H1 (cell line): ENCODE results near the gene HIBADH. TPM values are rescaled to one million over a fixed set of nuclear protein-coding genes. Genes with fewer than 3 reads are reported as not detected.
A peak's percentile ranks its signal among the peaks of the same experiment; 100 is the strongest.

Experiments
- CTCF ChIA-PET: fragments of 300-600 bp; sonication (Branson Sonifier 250); formaldehyde crosslinking; loops from one replicate; lab custom pipeline; 2021; ENCODE audit not compliant: partially characterized antibody; lab: Charles Lee
- POLR2A ChIA-PET: fragments of 300-600 bp; sonication (Branson Sonifier 250); formaldehyde crosslinking; loops from one replicate; lab custom pipeline; 2021; ENCODE audit warnings: inconsistent platforms; ENCODE audit not compliant: partially characterized antibody; lab: Charles Lee
- DNase-seq, 2 experiments: peaks; one replicate each; pipeline versions ENCODE4 v3.0.0 to v3.0.0-alpha.2; 2010 to 2022; ENCODE audit warnings: low spot score in 2 of 2, low read depth in 1 of 2, mixed read lengths in 1 of 2
- FAIRE-seq: peaks from 2 replicates; lab custom pipeline; 2011; peaks lifted over from hg19 to GRCh38; lab: Jason Lieb, UNC
- H2AFZ ChIP-seq: 2 replicates; pipeline ENCODE4 v1.8.1; 2012; ENCODE audit warnings: low read length, inconsistent platforms
- H2AK5ac ChIP-seq: 2 replicates; pipeline ENCODE4 v1.6.1; 2013; ENCODE audit warnings: low read depth, low read length
- H2BK120ac ChIP-seq: replicated peaks from 2 replicates; pipeline ENCODE3; 2013; ENCODE audit warnings: low read depth, low read length, inconsistent platforms
- H2BK12ac ChIP-seq: 2 replicates; pipeline ENCODE4 v1.6.1; 2013; ENCODE audit warnings: low read depth, low read length
- H2BK15ac ChIP-seq: 2 replicates; pipeline ENCODE4 v1.6.1; 2013; ENCODE audit warnings: low read length
- H2BK20ac ChIP-seq: 2 replicates; pipeline ENCODE4 v1.6.1; 2013; ENCODE audit warnings: low read length
- H2BK5ac ChIP-seq: 2 replicates; pipeline ENCODE4 v1.6.1; 2013; ENCODE audit warnings: low read depth, low read length
- H3K14ac ChIP-seq: 2 replicates; pipeline ENCODE4 v1.6.1; 2013; ENCODE audit warnings: inconsistent platforms; ENCODE audit not compliant: insufficient read length
- H3K18ac ChIP-seq: 2 replicates; pipeline ENCODE4 v1.6.1; 2013; ENCODE audit warnings: low read length; ENCODE audit errors: extremely low read depth
- H3K23ac ChIP-seq: 2 replicates; pipeline ENCODE4 v1.6.1; 2013; ENCODE audit warnings: inconsistent platforms; ENCODE audit not compliant: insufficient read length
- H3K23me2 ChIP-seq: 2 replicates; pipeline ENCODE4 v1.6.1; 2013; ENCODE audit warnings: low read depth, low read length
- H3K27ac ChIP-seq: 2 replicates; pipeline ENCODE4 v1.6.1; 2011; ENCODE audit warnings: low read depth, low read length, inconsistent platforms
- H3K27me3 ChIP-seq, 4 experiments: replicated peaks in 1 of 4; 1 replicate in 1 of 4; 2 replicates in 3 of 4; pipeline versions ENCODE4 v1.6.1 to v1.8.1; 2011 to 2013; ENCODE audit warnings: low read length in 3 of 4, mild to moderate bottlenecking in 3 of 4, inconsistent platforms in 2 of 4, mixed read lengths in 2 of 4, moderate library complexity in 1 of 4; ENCODE audit not compliant: control insufficient read depth in 3 of 4, insufficient read depth in 3 of 4; ENCODE audit errors: extremely low read depth in 1 of 4
- H3K36me3 ChIP-seq, 4 experiments: 2 replicates each; pipeline versions ENCODE4 v1.6.1 to v1.8.1; 2011 to 2013; ENCODE audit warnings: mild to moderate bottlenecking in 4 of 4, low read length in 3 of 4, moderate library complexity in 2 of 4, control low read depth in 1 of 4, inconsistent platforms in 1 of 4; ENCODE audit not compliant: insufficient read depth in 4 of 4, control insufficient read depth in 2 of 4
- H3K4ac ChIP-seq: replicated peaks from 2 replicates; pipeline ENCODE3; 2013; ENCODE audit warnings: low read length, low read depth, mixed read lengths, inconsistent platforms; ENCODE audit not compliant: insufficient read length
- H3K4me1 ChIP-seq, 4 experiments: replicated peaks in 1 of 4; 1 replicate in 1 of 4; 2 replicates in 3 of 4; pipeline versions ENCODE4 v1.6.1 to v1.8.1; 2011 to 2013; ENCODE audit warnings: low read length in 3 of 4, inconsistent platforms in 2 of 4, mixed read lengths in 1 of 4; ENCODE audit not compliant: insufficient read depth in 4 of 4, control insufficient read depth in 3 of 4
- H3K4me2 ChIP-seq, 2 experiments: 2 replicates each; pipeline versions ENCODE4 v1.6.1 to v1.8.1; 2011 to 2013; ENCODE audit warnings: low read depth in 2 of 2, low read length in 2 of 2, control low read depth in 1 of 2, inconsistent platforms in 1 of 2, mild to moderate bottlenecking in 1 of 2; ENCODE audit not compliant: insufficient read depth in 1 of 2
- H3K4me3 ChIP-seq, 4 experiments: fragments of 200-600, 300-600 bp in 1 of 4; sonication (generic), shearing (Covaris generic), sonication (Bioruptor Twin) in 1 of 4; 2 replicates each; pipeline versions ENCODE4 v1.5.1 to v1.8.1; 2011 to 2016; ENCODE audit warnings: low read length in 4 of 4, low read depth in 3 of 4, control low read depth in 2 of 4, inconsistent platforms in 2 of 4, mild to moderate bottlenecking in 2 of 4, mixed read lengths in 1 of 4, moderate library complexity in 1 of 4; ENCODE audit not compliant: insufficient read depth in 2 of 4; ENCODE audit errors: extremely low read depth in 1 of 4
- H3K56ac ChIP-seq: replicated peaks from 2 replicates; pipeline ENCODE3; 2013; ENCODE audit warnings: low read depth, mild to moderate bottlenecking, mixed read lengths, low read length, inconsistent platforms; ENCODE audit not compliant: insufficient read length
- H3K79me1 ChIP-seq: 2 replicates; pipeline ENCODE4 v1.6.1; 2013; ENCODE audit warnings: low read depth, low read length, control low read depth
- H3K79me2 ChIP-seq, 2 experiments: 2 replicates each; pipeline versions ENCODE4 v1.6.1 to v1.8.1; 2012 to 2013; ENCODE audit warnings: low read length in 2 of 2, mild to moderate bottlenecking in 2 of 2, inconsistent platforms in 1 of 2; ENCODE audit not compliant: insufficient read depth in 2 of 2, control insufficient read depth in 1 of 2
- H3K9ac ChIP-seq, 4 experiments: replicated peaks in 1 of 4; 1 replicate in 1 of 4; 2 replicates in 3 of 4; pipeline versions ENCODE4 v1.6.1 to v1.8.1; 2011 to 2013; ENCODE audit warnings: low read depth in 3 of 4, low read length in 3 of 4, control low read depth in 2 of 4, mild to moderate bottlenecking in 2 of 4, moderate library complexity in 2 of 4, inconsistent platforms in 1 of 4; ENCODE audit errors: extremely low read depth in 1 of 4
- H3K9me3 ChIP-seq, 2 experiments: 2 replicates each; pipeline versions ENCODE4 v1.6.1 to v1.8.1; 2012 to 2013; ENCODE audit warnings: mild to moderate bottlenecking in 2 of 2, moderate library complexity in 2 of 2, control low read depth in 1 of 2, inconsistent platforms in 1 of 2, low read depth in 1 of 2, low read length in 1 of 2, mixed read lengths in 1 of 2; ENCODE audit not compliant: insufficient read depth in 2 of 2
- H4K20me1 ChIP-seq, 2 experiments: replicated peaks in 1 of 2; 2 replicates each; pipeline versions ENCODE3 to v1.8.1; 2011 to 2013; ENCODE audit warnings: inconsistent platforms in 2 of 2, low read length in 2 of 2, mild to moderate bottlenecking in 1 of 2; ENCODE audit not compliant: insufficient read depth in 2 of 2, control insufficient read depth in 1 of 2
- H4K5ac ChIP-seq: 2 replicates; pipeline ENCODE4 v1.6.1; 2013; ENCODE audit warnings: low read length, low read depth, mixed read lengths, inconsistent platforms; ENCODE audit not compliant: insufficient read length
- H4K8ac ChIP-seq: 2 replicates; pipeline ENCODE4 v1.8.0; 2013; ENCODE audit warnings: mild to moderate bottlenecking, moderate library complexity, low read length, inconsistent platforms; ENCODE audit not compliant: insufficient read depth; ENCODE audit errors: extremely low read depth
- H4K91ac ChIP-seq: replicated peaks from 2 replicates; pipeline ENCODE3; 2013; ENCODE audit warnings: low read length, mixed read lengths, inconsistent platforms; ENCODE audit not compliant: insufficient read length
- ATF2 ChIP-seq: IDR thresholded peaks from 2 replicates; pipeline ENCODE4 v1.6.1; 2012; ENCODE audit warnings: low read length, inconsistent platforms
- HDAC6 ChIP-seq: IDR thresholded peaks from one replicate; pipeline ENCODE4 v1.7.1; 2012; ENCODE audit warnings: low read depth, mild to moderate bottlenecking, inconsistent platforms, low read length, moderate library complexity
- JUN ChIP-seq: IDR thresholded peaks from 2 replicates; pipeline ENCODE4 v1.6.1; 2011; ENCODE audit warnings: low read depth, mild to moderate bottlenecking, improper control_type of control experiment, low read length
- MAX ChIP-seq: IDR thresholded peaks from 2 replicates; pipeline ENCODE4 v1.6.1; 2012; ENCODE audit warnings: inconsistent platforms
- POLR2AphosphoS5 ChIP-seq: IDR thresholded peaks from 2 replicates; pipeline ENCODE4 v1.6.1; 2011; ENCODE audit warnings: low read depth, low read length
- RBBP5 ChIP-seq: IDR thresholded peaks from 2 replicates; pipeline ENCODE4 v1.7.1; 2012; ENCODE audit warnings: low read depth, mild to moderate bottlenecking, inconsistent platforms, low read length, moderate library complexity, borderline replicate concordance
- SAP30 ChIP-seq: fragments of 300-600 bp; sonication (generic); IDR thresholded peaks from 2 replicates; pipeline ENCODE4 v1.7.1; 2012; ENCODE audit warnings: low read length, moderate library complexity, mild to moderate bottlenecking, inconsistent platforms; ENCODE audit not compliant: insufficient read depth, insufficient replicate concordance
- SP4 ChIP-seq: IDR thresholded peaks from 2 replicates; pipeline ENCODE4 v1.6.1; 2012; ENCODE audit warnings: low read length, inconsistent platforms
- WGBS, 2 experiments: shearing (Covaris generic) in 1 of 2; methylation state at CpG; one replicate each; pipeline versions ENCODE4 v1.1.6 to v1.1.7; 2013 to 2015; ENCODE audit warnings: low lambda C conversion rate in 2 of 2, mixed read lengths in 2 of 2, inconsistent platforms in 1 of 2, low coverage in 1 of 2, missing lambda C conversion rate in 1 of 2; ENCODE audit not compliant: insufficient replicate concordance in 2 of 2, insufficient coverage in 1 of 2, insufficient read length in 1 of 2; ENCODE audit errors: extremely low coverage in 1 of 2, missing lambda C conversion rate in 1 of 2; 5-methylcytosine and 5-hydroxymethylcytosine counted together
- polyA plus RNA-seq, 7 experiments: library from polyadenylated mRNA; depleted of rRNA in 3 of 7; stranded (reverse) in 5 of 7; unstranded in 2 of 7; fragments of >200 nt in 5 of 7; fragments of 200-250 nt in 2 of 7; gene quantifications; 1 replicate in 5 of 7; 2 replicates in 1 of 7; 4 replicates in 1 of 7; pipeline versions ENCODE4 v1.2.1 to v1.2.3, GENCODE V29; 2011 to 2013; ENCODE audit warnings: missing spikeins in 2 of 7, mixed read lengths in 2 of 7
- total RNA-seq: library from RNA; stranded (reverse); fragmentation: NEBNext Ultra II Directional; extraction: Animal tissue kit (Norgen Biotek cat#: 25700); gene quantifications from 2 replicates; pipeline ENCODE4 v1.2.1, GENCODE V29; 2021
- TF ChIP-seq, protein P1 (sequence below), 3 experiments: IDR thresholded peaks; 1 replicate in 2 of 3; 2 replicates in 1 of 3; pipeline versions ENCODE4 v1.5.1 to v1.6.1; 2011; ENCODE audit warnings: low read length in 3 of 3, mild to moderate bottlenecking in 3 of 3, inconsistent platforms in 2 of 3, low read depth in 1 of 3, moderate library complexity in 1 of 3; ENCODE audit not compliant: insufficient read depth in 1 of 3; ENCODE audit errors: control extremely low read depth in 1 of 3

HIBADH gene
- total and polyA plus RNA-seq, 2 of the 8 experiments (the other 6 are each of a cell fraction or from before 2014, with no cell fraction given), result 30.1 to 39.5 TPM

- WGBS, 2 experiments, result 100% methylated on average over 1 of the region's 1 CpG; no CpG with 5 or more reads in 1 of the 2 experiments
- TF ChIP-seq SAP30 (no peak), JUN (no peak), SP4 (no peak), RBBP5 (no peak), HDAC6 (no peak), MAX (no peak), POLR2AphosphoS5 (no peak), ATF2 (no peak)
- TF ChIP-seq, protein P1, sequence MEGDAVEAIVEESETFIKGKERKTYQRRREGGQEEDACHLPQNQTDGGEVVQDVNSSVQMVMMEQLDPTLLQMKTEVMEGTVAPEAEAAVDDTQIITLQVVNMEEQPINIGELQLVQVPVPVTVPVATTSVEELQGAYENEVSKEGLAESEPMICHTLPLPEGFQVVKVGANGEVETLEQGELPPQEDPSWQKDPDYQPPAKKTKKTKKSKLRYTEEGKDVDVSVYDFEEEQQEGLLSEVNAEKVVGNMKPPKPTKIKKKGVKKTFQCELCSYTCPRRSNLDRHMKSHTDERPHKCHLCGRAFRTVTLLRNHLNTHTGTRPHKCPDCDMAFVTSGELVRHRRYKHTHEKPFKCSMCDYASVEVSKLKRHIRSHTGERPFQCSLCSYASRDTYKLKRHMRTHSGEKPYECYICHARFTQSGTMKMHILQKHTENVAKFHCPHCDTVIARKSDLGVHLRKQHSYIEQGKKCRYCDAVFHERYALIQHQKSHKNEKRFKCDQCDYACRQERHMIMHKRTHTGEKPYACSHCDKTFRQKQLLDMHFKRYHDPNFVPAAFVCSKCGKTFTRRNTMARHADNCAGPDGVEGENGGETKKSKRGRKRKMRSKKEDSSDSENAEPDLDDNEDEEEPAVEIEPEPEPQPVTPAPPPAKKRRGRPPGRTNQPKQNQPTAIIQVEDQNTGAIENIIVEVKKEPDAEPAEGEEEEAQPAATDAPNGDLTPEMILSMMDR (IDR thresholded peaks at IDR 0.05; ENCODE audit: control extremely low read depth in 1 of 3, insufficient read depth in 1 of 3, low read depth in 1 of 3, low read length in 3 of 3), result no peak
- TF ChIP-seq, all 59 proteins: peak for 0
- ChIA-PET CTCF (interaction anchor here (0.8 to 3.4 kb wide), 11 partner anchors 84 to 332 kb away, joined by 3 to 9 read pairs (median 4); no protein-coding TSS in a partner anchor), POLR2A (interaction anchor here (1.3 kb wide), 1 partner anchor 51 kb away, joined by 3 read pairs; the partner anchor contains the start of gene TAX1BP1)
- H3K18ac ChIP-seq, result no peak overlapping the region
- no peak overlapping the region for H2AK5ac ChIP-seq
- no peak overlapping the region for H2BK12ac ChIP-seq
- H2AFZ ChIP-seq, result no peak overlapping the region
- no peak overlapping the region for H3K14ac ChIP-seq
- no peaks in the 10 kb centered on the region for H3K36me3 ChIP-seq
- FAIRE-seq, result peak; percentile 63
- no peak overlapping the region for H2BK120ac ChIP-seq
- no peak overlapping the region for H3K4ac ChIP-seq
- H3K79me2 ChIP-seq, result no peaks in the 10 kb centered on the region
- peaks cover 0 to 3% (median 0%) of the 10 kb centered on the region in 4 experiments; a peak in 2 of 7 replicates for H3K4me1 ChIP-seq
- no peak overlapping the region for H4K8ac ChIP-seq
- H3K79me1 ChIP-seq, result no peaks in the 10 kb centered on the region
- no peak overlapping the region for H3K27ac ChIP-seq
- no peak overlapping the region for H3K9ac ChIP-seq
- no peaks in the 10 kb centered on the region for H3K27me3 ChIP-seq
- no peak overlapping the region for H4K5ac ChIP-seq
- H3K4me3 ChIP-seq, result no peak overlapping the region
- no peak overlapping the region for H3K23ac ChIP-seq
- DNase-seq, result no peak
- H3K56ac ChIP-seq, result no peak overlapping the region
- H3K4me2 ChIP-seq, result no peak overlapping the region
- H4K20me1 ChIP-seq, result no peaks in the 10 kb centered on the region
- no peaks in the 10 kb centered on the region for H3K9me3 ChIP-seq
- no peak overlapping the region for H2BK5ac ChIP-seq
- H3K23me2 ChIP-seq, result no peaks in the 10 kb centered on the region
- H2BK20ac ChIP-seq, result no peak overlapping the region
- no peak overlapping the region for H2BK15ac ChIP-seq
- no peak overlapping the region for H4K91ac ChIP-seq
Observed at GRCh38 chr7:27689150-27689549, 26.5 kb upstream of the HIBADH start.
